A549 (cell line): ENCODE results near the gene PARP8. TPM values are rescaled to one million over a fixed set of nuclear protein-coding genes. Genes with fewer than 3 reads are reported as not detected.

Experiments used
- ATAC-seq, 2 experiments: fragments of 200-7000 bp in 1 of 2; fragments of >200 bp in 1 of 2; cut with Nextera tagmentation in 1 of 2; cut with Tn5 transposase in 1 of 2; 3 replicates each; pipeline versions ENCODE4 v1.8.0 to v1.9.1; 2018 to 2020; ENCODE audit warnings: mild to moderate bottlenecking in 1 of 2, moderate library complexity in 1 of 2
- CTCF ChIA-PET: fragments of 300-600 bp; sonication (Branson Sonifier 250); formaldehyde crosslinking; extraction: SDS; loops from one replicate; lab custom pipeline; 2021; ENCODE audit warnings: antibody characterized with exemption, inconsistent platforms; lab: Yijun Ruan, JAX
- POLR2A ChIA-PET: fragments of 350-600 bp; formaldehyde crosslinking; extraction: SDS; loops from one replicate; lab custom pipeline; 2021; ENCODE audit warnings: antibody characterized with exemption, inconsistent platforms; lab: Yijun Ruan, JAX
- DNase-seq, 2 experiments: peaks; one replicate each; pipeline versions ENCODE4 v3.0.0 to v3.0.0-alpha.2; 2011 to 2016; ENCODE audit warnings: low read depth in 1 of 2, low spot score in 1 of 2
- FAIRE-seq: peaks from 2 replicates; lab custom pipeline; 2011; peaks lifted over from hg19 to GRCh38; lab: Jason Lieb, UNC
- H3K27ac ChIP-seq, 2 experiments: fragments of >200 bp; sonication (Bioruptor Twin); formaldehyde crosslinking; 3 replicates each; pipeline ENCODE4 v1.5.1; 2016 to 2017
- H3K4me1 ChIP-seq: fragments of >200 bp; sonication (Bioruptor Twin); formaldehyde crosslinking; 3 replicates; pipeline ENCODE4 v1.6.1; 2016
- H3K4me2 ChIP-seq: fragments of >200 bp; sonication (Bioruptor Twin); formaldehyde crosslinking; 3 replicates; pipeline ENCODE4 v1.6.1; 2016
- H3K4me3 ChIP-seq: fragments of >200 bp; sonication (Bioruptor Twin); formaldehyde crosslinking; 3 replicates; pipeline ENCODE4 v1.5.1; 2016
- H3K9me3 ChIP-seq: fragments of >200 bp; sonication (Bioruptor Twin); formaldehyde crosslinking; 3 replicates; pipeline ENCODE4 v1.6.1; 2016
- CHD2 ChIP-seq: fragments of 150-350 bp; IDR thresholded peaks from 2 replicates; pipeline ENCODE4 v1.6.1; 2014; ENCODE audit warnings: low read length; ENCODE audit not compliant: partially characterized antibody
- CHD4 ChIP-seq: fragments of 200-600 bp; sonication (generic); IDR thresholded peaks from 2 replicates; pipeline ENCODE4 v1.6.1; 2016; ENCODE audit warnings: antibody characterized with exemption, mild to moderate bottlenecking, borderline replicate concordance
- EP300 ChIP-seq, 2 experiments: fragments of >200 bp; sonication (Bioruptor Twin); formaldehyde crosslinking; IDR thresholded peaks; 2 replicates in 1 of 2; 3 replicates in 1 of 2; pipeline ENCODE4 v1.6.1; 2016 to 2017
- FOSL2 ChIP-seq, 2 experiments: fragments of 450-650 bp in 1 of 2; fragments of >200 bp in 1 of 2; sonication (Bioruptor Twin) in 1 of 2; formaldehyde crosslinking; IDR thresholded peaks; 2 replicates each; pipeline versions ENCODE4 v1.5.0 to v1.6.1; 2016 to 2020; ENCODE audit warnings: mild to moderate bottlenecking in 1 of 2, moderate library complexity in 1 of 2
- FOXS1 ChIP-seq: fragments of 250-450 bp; sonication (Bioruptor Pico); IDR thresholded peaks from 2 replicates; pipeline ENCODE4 v1.5.0; 2020; ENCODE audit warnings: mild to moderate bottlenecking, moderate library complexity
- GATA3 ChIP-seq: IDR thresholded peaks from 2 replicates; pipeline ENCODE4 v1.6.1; 2012; ENCODE audit warnings: borderline replicate concordance
- HMGXB4 ChIP-seq: fragments of 250-450 bp; sonication (Bioruptor Pico); IDR thresholded peaks from 2 replicates; pipeline ENCODE4 v1.5.0; 2021; ENCODE audit warnings: mild to moderate bottlenecking, moderate library complexity, borderline replicate concordance
- HOXA7 ChIP-seq: fragments of 250-450 bp; sonication (Bioruptor Pico); IDR thresholded peaks from 2 replicates; pipeline ENCODE4 v1.5.0; 2020; ENCODE audit warnings: mild to moderate bottlenecking, moderate library complexity
- HOXB5 ChIP-seq: fragments of 250-450 bp; sonication (Bioruptor Pico); IDR thresholded peaks from 2 replicates; pipeline ENCODE4 v1.5.0; 2020; ENCODE audit warnings: mild to moderate bottlenecking, moderate library complexity
- JUN ChIP-seq, 2 experiments: fragments of >200 bp; sonication (Bioruptor Twin); formaldehyde crosslinking; IDR thresholded peaks; 2 replicates in 1 of 2; 3 replicates in 1 of 2; pipeline ENCODE4 v1.6.1; 2016 to 2017
- JUNB ChIP-seq: fragments of >200 bp; sonication (Bioruptor Twin); formaldehyde crosslinking; IDR thresholded peaks from 2 replicates; pipeline ENCODE4 v1.6.1; 2016
- MAFK ChIP-seq: fragments of 450-650 bp; IDR thresholded peaks from 2 replicates; pipeline ENCODE4 v1.6.1; 2014; ENCODE audit not compliant: partially characterized antibody
- MAZ ChIP-seq: fragments of 150-350 bp; IDR thresholded peaks from 2 replicates; pipeline ENCODE4 v1.6.1; 2014; ENCODE audit warnings: antibody characterized with exemption, low read depth, low read length, borderline replicate concordance
- NFE2L2 ChIP-seq: fragments of 150-350 bp; conservative IDR thresholded peaks from 2 replicates; pipeline ENCODE4 v1.6.1; 2014; ENCODE audit warnings: low read length
- PHF8 ChIP-seq: fragments of 200-600 bp; sonication (generic); IDR thresholded peaks from 2 replicates; pipeline ENCODE4 v1.6.1; 2016; ENCODE audit warnings: low read depth, mild to moderate bottlenecking, antibody characterized with exemption, moderate library complexity, borderline replicate concordance
- POLR2A ChIP-seq: IDR thresholded peaks from 2 replicates; pipeline ENCODE4 v1.6.1; 2012; ENCODE audit warnings: mild to moderate bottlenecking, low read length
- ZNF302 ChIP-seq: fragments of 250-450 bp; sonication (Bioruptor Pico); IDR thresholded peaks from 2 replicates; pipeline ENCODE4 v1.9.0; 2021; ENCODE audit warnings: inconsistent platforms, mild to moderate bottlenecking, moderate library complexity
- WGBS: methylation state at CpG from one replicate; pipeline ENCODE4 v1.1.6; 2017; ENCODE audit errors: missing lambda C conversion rate; 5-methylcytosine and 5-hydroxymethylcytosine counted together
- polyA plus RNA-seq, 4 experiments: library from polyadenylated mRNA; depleted of rRNA in 3 of 4; stranded (reverse); fragments of >200 nt; fragmentation: RNase III in 1 of 4; extraction: RNeasy Plus Mini Kit Qiagen cat#74134 plus additional on column Dnase treatment in 1 of 4; gene quantifications; 2 replicates in 3 of 4; 3 replicates in 1 of 4; pipeline ENCODE4 v1.2.3, GENCODE V29; 2011 to 2017
- TF ChIP-seq, protein P1 (sequence below): fragments of 150-350 bp; IDR thresholded peaks from 2 replicates; pipeline ENCODE4 v1.6.1; 2014; ENCODE audit warnings: low read depth, mild to moderate bottlenecking, low read length
- TF ChIP-seq, protein P2 (sequence below): IDR thresholded peaks from 2 replicates; pipeline ENCODE4 v1.6.1; 2012; ENCODE audit warnings: low read depth, borderline replicate concordance
- TF ChIP-seq, protein P3 (sequence below): IDR thresholded peaks from 2 replicates; pipeline ENCODE4 v1.6.1; 2012
- TF ChIP-seq, protein P4 (sequence below): IDR thresholded peaks from 2 replicates; pipeline ENCODE4 v1.6.1; 2012

Gene PARP8
- polyA plus RNA-seq, 2 of the 4 experiments (the other 2 are of a cell fraction): 0.01 to 0.48 TPM

- no peak overlapping the region for H3K27ac ChIP-seq
- DNase-seq (no peak), ATAC-seq (no peak), FAIRE-seq (no peak)
- WGBS: 29% methylated on average over 4 of the region's 4 CpGs
- POLR2A ChIA-PET: no interaction called here
- CTCF ChIA-PET: no interaction called here
- TF ChIP-seq FOXS1 (CRISPR knock-in tag) (no peak), JUN (IDR thresholded peaks at IDR 0.05) (no peak), HMGXB4 (no peak), GATA3 (no peak), POLR2A (no peak), EP300 (IDR thresholded peaks at IDR 0.05) (no peak), HOXB5 (CRISPR knock-in tag) (no peak), PHF8 (no peak), FOSL2 (IDR thresholded peaks at IDR 0.05) (no peak), FOSL2 (CRISPR knock-in tag; IDR thresholded peaks at IDR 0.05) (no peak), ZNF302 (CRISPR knock-in tag) (no peak), JUNB (no peak), CHD2 (no peak), MAFK (no peak), CHD4 (no peak), HOXA7 (CRISPR knock-in tag) (no peak), NFE2L2 (no peak)
- TF ChIP-seq, protein P1, sequence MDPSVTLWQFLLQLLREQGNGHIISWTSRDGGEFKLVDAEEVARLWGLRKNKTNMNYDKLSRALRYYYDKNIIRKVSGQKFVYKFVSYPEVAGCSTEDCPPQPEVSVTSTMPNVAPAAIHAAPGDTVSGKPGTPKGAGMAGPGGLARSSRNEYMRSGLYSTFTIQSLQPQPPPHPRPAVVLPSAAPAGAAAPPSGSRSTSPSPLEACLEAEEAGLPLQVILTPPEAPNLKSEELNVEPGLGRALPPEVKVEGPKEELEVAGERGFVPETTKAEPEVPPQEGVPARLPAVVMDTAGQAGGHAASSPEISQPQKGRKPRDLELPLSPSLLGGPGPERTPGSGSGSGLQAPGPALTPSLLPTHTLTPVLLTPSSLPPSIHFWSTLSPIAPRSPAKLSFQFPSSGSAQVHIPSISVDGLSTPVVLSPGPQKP: no peak
- TF ChIP-seq, protein P2, sequence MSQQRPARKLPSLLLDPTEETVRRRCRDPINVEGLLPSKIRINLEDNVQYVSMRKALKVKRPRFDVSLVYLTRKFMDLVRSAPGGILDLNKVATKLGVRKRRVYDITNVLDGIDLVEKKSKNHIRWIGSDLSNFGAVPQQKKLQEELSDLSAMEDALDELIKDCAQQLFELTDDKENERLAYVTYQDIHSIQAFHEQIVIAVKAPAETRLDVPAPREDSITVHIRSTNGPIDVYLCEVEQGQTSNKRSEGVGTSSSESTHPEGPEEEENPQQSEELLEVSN: no peak
- TF ChIP-seq, protein P3, sequence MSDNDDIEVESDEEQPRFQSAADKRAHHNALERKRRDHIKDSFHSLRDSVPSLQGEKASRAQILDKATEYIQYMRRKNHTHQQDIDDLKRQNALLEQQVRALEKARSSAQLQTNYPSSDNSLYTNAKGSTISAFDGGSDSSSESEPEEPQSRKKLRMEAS: no peak
- TF ChIP-seq, protein P4, sequence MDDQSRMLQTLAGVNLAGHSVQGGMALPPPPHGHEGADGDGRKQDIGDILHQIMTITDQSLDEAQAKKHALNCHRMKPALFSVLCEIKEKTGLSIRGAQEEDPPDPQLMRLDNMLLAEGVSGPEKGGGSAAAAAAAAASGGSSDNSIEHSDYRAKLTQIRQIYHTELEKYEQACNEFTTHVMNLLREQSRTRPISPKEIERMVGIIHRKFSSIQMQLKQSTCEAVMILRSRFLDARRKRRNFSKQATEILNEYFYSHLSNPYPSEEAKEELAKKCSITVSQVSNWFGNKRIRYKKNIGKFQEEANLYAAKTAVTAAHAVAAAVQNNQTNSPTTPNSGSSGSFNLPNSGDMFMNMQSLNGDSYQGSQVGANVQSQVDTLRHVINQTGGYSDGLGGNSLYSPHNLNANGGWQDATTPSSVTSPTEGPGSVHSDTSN: no peak
- no peak overlapping the region for H3K4me3 ChIP-seq
- no peaks in the 10 kb centered on the region for H3K9me3 ChIP-seq
- no peaks in the 10 kb centered on the region for H3K4me1 ChIP-seq
- no peak overlapping the region for H3K4me2 ChIP-seq
Observed at GRCh38 chr5:50720061-50720710, 53.7 kb downstream of the PARP8 start.

DNA sequence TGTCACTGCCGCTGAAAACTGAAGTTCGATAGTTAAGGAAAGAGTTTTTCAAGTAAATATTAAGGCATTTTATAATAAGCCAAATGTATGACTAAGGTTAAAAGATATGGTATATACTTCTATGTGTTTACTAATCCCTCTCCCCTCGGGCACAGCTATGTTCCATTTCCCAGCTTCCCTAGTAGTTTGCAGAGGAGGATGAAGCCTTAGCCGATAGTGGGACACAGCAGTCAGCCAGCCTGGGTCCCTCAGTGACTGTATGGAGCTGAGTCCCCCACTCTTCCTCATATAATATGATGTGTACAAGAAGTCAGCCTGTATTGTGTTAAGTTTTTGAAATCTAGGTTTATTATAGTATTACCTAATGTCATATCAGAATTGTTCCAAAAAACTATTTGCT lies 55.8 kb downstream of the PARP8 start:
- Histone ChIP-seq H3K4me1 (no peaks in the 10 kb centered on the region), H3K9me3 (no peaks in the 10 kb centered on the region), H3K4me2 (no peak overlapping the region), H3K4me3 (no peak overlapping the region)
- DNase-seq: no peak
- ChIA-PET CTCF (no interaction called here), POLR2A (no interaction called here)
- no peak for TF ChIP-seq MAZ
- TF ChIP-seq, all 56 proteins: peak for 0
- 13% methylated on average over 4 of the region's 4 CpGs for WGBS
- no peak for FAIRE-seq
- no peak overlapping the region for H3K27ac ChIP-seq
- ATAC-seq: no peak
